K562 (cell line): Measurements from ENCODE around the gene SEC23B. TPM values are rescaled to one million over a fixed set of nuclear protein-coding genes. Genes with fewer than 3 reads are reported as not detected.

ENCODE experiments used
- ARID3B ChIP-seq: fragments of 250-450 bp; sonication (Bioruptor Pico); IDR thresholded peaks from 2 replicates; pipeline ENCODE4 v1.4.0; 2020; ENCODE audit warnings: borderline replicate concordance
- EHMT2 ChIP-seq: fragments of 450-650 bp; IDR thresholded peaks from 2 replicates; pipeline ENCODE4 v1.6.1; 2018; ENCODE audit warnings: antibody characterized with exemption
- GABPB1 ChIP-seq: sonication (generic); formaldehyde crosslinking; IDR thresholded peaks from 2 replicates; pipeline ENCODE4 v1.8.0; 2022; ENCODE audit warnings: mild to moderate bottlenecking, missing genetic modification reagents
- KDM2B ChIP-seq: fragments of 250-450 bp; sonication (Bioruptor Pico); IDR thresholded peaks from 2 replicates; pipeline ENCODE4 v1.8.0; 2021; ENCODE audit warnings: mild to moderate bottlenecking, moderate library complexity
- KLF10 ChIP-seq: fragments of 250-450 bp; sonication (Bioruptor Pico); IDR thresholded peaks from 2 replicates; pipeline ENCODE4 v1.6.1; 2021; ENCODE audit warnings: matching md5 sums
- PRMT5 ChIP-seq: sonication (generic); formaldehyde crosslinking; IDR thresholded peaks from 2 replicates; pipeline ENCODE4 v1.5.0; 2020; ENCODE audit warnings: missing genetic modification reagents
- PYGO2 ChIP-seq: fragments of 450-650 bp; IDR thresholded peaks from 2 replicates; pipeline ENCODE4 v1.6.1; 2016; ENCODE audit warnings: mild to moderate bottlenecking, missing genetic modification characterization, moderate library complexity, missing compliant biosample characterization
- RAD21 ChIP-seq, 2 experiments: fragments of 250-450 bp in 1 of 2; fragments of 450-650 bp in 1 of 2; sonication (Bioruptor Pico) in 1 of 2; formaldehyde crosslinking in 1 of 2; IDR thresholded peaks in 1 of 2; conservative IDR thresholded peaks in 1 of 2; 2 replicates each; pipeline versions ENCODE4 v1.4.0 to v1.8.0; 2020 to 2022; ENCODE audit warnings: mild to moderate bottlenecking in 2 of 2, moderate library complexity in 1 of 2
- SIN3A ChIP-seq, 2 experiments: fragments of 150-350 bp in 1 of 2; IDR thresholded peaks; 2 replicates each; pipeline ENCODE4 v1.6.1; 2011 to 2016; ENCODE audit warnings: borderline replicate concordance in 2 of 2, low read depth in 2 of 2, low read length in 2 of 2, mild to moderate bottlenecking in 2 of 2, moderate library complexity in 2 of 2; ENCODE audit not compliant: control insufficient read depth in 1 of 2
- STAT6 ChIP-seq: sonication (generic); formaldehyde crosslinking; IDR thresholded peaks from 2 replicates; pipeline ENCODE4 v1.8.1; 2023; ENCODE audit warnings: mild to moderate bottlenecking, missing genetic modification reagents
- TARDBP ChIP-seq: fragments of 450-650 bp; IDR thresholded peaks from 2 replicates; pipeline ENCODE4 v1.6.1; 2016
- ZBTB1 ChIP-seq: sonication (generic); formaldehyde crosslinking; IDR thresholded peaks from 2 replicates; pipeline ENCODE4 v1.8.1; 2023; ENCODE audit warnings: missing genetic modification reagents, low read depth, mild to moderate bottlenecking, borderline replicate concordance
- ZKSCAN1 ChIP-seq: fragments of 150-350 bp; IDR thresholded peaks from 2 replicates; pipeline ENCODE4 v1.6.1; 2016; ENCODE audit warnings: low read depth, low read length
- ZNF134 ChIP-seq: fragments of 250-450 bp; sonication (Bioruptor Pico); conservative IDR thresholded peaks from 2 replicates; pipeline ENCODE4 v1.4.0; 2020
- ZNF3 ChIP-seq: fragments of 250-450 bp; sonication (Bioruptor Pico); IDR thresholded peaks from 2 replicates; pipeline ENCODE4 v1.5.0; 2021; ENCODE audit warnings: mild to moderate bottlenecking, moderate library complexity
- ZNF583 ChIP-seq: fragments of 250-450 bp; sonication (Bioruptor Pico); IDR thresholded peaks from 2 replicates; pipeline ENCODE4 v1.4.0; 2020
- polyA plus RNA-seq, 8 experiments: library from polyadenylated mRNA; depleted of rRNA in 4 of 8; stranded (reverse) in 5 of 8; unstranded in 3 of 8; fragments of >200 nt; fragmentation: Nextera tagmentation in 2 of 8; fragmentation: Illumina TruSeq in 1 of 8; extraction: Ambion mirVana in 2 of 8; extraction: Trizol in 1 of 8; gene quantifications; 2 replicates each; pipeline versions ENCODE4 v1.2.1 to v1.2.3, GENCODE V29; 2011 to 2014; ENCODE audit warnings: inconsistent platforms in 1 of 8, missing spikeins in 1 of 8
- total RNA-seq, 7 experiments: library from RNA; depleted of rRNA in 6 of 7; stranded (reverse); fragments of >200 nt in 6 of 7; fragmentation: Illumina TruSeq in 2 of 7; extraction: Trizol in 2 of 7; gene quantifications; 2 replicates each; pipeline versions ENCODE4 v1.2.1 to v1.2.3, GENCODE V29; 2011 to 2021; ENCODE audit warnings: low replicate concordance in 1 of 7
- TF ChIP-seq, protein P1 (sequence below): fragments of 250-450 bp; sonication (Bioruptor Pico); IDR thresholded peaks from 2 replicates; pipeline ENCODE4 v1.8.0; 2021; ENCODE audit warnings: moderate library complexity, mild to moderate bottlenecking, inconsistent platforms
- TF ChIP-seq, protein P2 (sequence below): fragments of 450-650 bp; formaldehyde crosslinking; IDR thresholded peaks from 2 replicates; pipeline ENCODE4 v1.4.0; 2022; ENCODE audit warnings: missing genetic modification characterization

The SEC23B gene
- total and polyA plus RNA-seq, 9 of the 15 experiments (the other 6 are each of a cell fraction or from before 2014, with no cell fraction given) = 31.7 to 70.2 (median 38.5) TPM

GRCh38 chr20:18587665-18588573, 80.2 kb downstream of the SEC23B start, which contains the start of gene DTD1 (continued):
- TF ChIP-seq KDM2B (no peak), GABPB1 (CRISPR knock-in tag) (peak; percentile 93), ZKSCAN1 (no peak), KLF10 (CRISPR knock-in tag) (no peak), RAD21 (CRISPR knock-in tag; conservative IDR thresholded peaks at IDR 0.05 in 1 of 2, IDR thresholded peaks at IDR 0.05 in 1 of 2) (no peak; a peak in 1 of 4 replicates), STAT6 (CRISPR knock-in tag) (no peak), PYGO2 (tag) (no peak), ZNF583 (CRISPR knock-in tag) (no peak), ARID3B (CRISPR knock-in tag) (no peak), SIN3A (IDR thresholded peaks at IDR 0.05; ENCODE audit: borderline replicate concordance in 2 of 2, control insufficient read depth in 1 of 2, low read depth in 2 of 2, low read length in 2 of 2) (0 out of 4 replicates have a peak, but pooled peaks have one; percentile 25 to 30), ZNF134 (CRISPR knock-in tag) (no peak), ZNF3 (CRISPR knock-in tag) (no peak), TARDBP (no peak), ZBTB1 (CRISPR knock-in tag) (no peak), EHMT2 (no peak), PRMT5 (CRISPR knock-in tag) (no peak)
- TF ChIP-seq, protein P1, sequence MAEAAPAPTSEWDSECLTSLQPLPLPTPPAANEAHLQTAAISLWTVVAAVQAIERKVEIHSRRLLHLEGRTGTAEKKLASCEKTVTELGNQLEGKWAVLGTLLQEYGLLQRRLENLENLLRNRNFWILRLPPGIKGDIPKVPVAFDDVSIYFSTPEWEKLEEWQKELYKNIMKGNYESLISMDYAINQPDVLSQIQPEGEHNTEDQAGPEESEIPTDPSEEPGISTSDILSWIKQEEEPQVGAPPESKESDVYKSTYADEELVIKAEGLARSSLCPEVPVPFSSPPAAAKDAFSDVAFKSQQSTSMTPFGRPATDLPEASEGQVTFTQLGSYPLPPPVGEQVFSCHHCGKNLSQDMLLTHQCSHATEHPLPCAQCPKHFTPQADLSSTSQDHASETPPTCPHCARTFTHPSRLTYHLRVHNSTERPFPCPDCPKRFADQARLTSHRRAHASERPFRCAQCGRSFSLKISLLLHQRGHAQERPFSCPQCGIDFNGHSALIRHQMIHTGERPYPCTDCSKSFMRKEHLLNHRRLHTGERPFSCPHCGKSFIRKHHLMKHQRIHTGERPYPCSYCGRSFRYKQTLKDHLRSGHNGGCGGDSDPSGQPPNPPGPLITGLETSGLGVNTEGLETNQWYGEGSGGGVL = no peak
- TF ChIP-seq, protein P2, sequence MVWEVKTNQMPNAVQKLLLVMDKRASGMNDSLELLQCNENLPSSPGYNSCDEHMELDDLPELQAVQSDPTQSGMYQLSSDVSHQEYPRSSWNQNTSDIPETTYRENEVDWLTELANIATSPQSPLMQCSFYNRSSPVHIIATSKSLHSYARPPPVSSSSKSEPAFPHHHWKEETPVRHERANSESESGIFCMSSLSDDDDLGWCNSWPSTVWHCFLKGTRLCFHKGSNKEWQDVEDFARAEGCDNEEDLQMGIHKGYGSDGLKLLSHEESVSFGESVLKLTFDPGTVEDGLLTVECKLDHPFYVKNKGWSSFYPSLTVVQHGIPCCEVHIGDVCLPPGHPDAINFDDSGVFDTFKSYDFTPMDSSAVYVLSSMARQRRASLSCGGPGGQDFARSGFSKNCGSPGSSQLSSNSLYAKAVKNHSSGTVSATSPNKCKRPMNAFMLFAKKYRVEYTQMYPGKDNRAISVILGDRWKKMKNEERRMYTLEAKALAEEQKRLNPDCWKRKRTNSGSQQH (CRISPR knock-in tag) = peak; percentile 86; the same call in 1 of the 2 replicates
